GM21528 (cell line): ENCODE measurements around the gene KIRREL3.

Experiments
- ATAC-seq: cut with Tn5 transposase; IDR thresholded peaks from one replicate; pipeline ENCODE4 v1.9.1; 2021; ENCODE audit warnings: mild to moderate bottlenecking, moderate library complexity; ENCODE audit not compliant: unreplicated experiment, low FRiP score

The KIRREL3 gene

DNA sequence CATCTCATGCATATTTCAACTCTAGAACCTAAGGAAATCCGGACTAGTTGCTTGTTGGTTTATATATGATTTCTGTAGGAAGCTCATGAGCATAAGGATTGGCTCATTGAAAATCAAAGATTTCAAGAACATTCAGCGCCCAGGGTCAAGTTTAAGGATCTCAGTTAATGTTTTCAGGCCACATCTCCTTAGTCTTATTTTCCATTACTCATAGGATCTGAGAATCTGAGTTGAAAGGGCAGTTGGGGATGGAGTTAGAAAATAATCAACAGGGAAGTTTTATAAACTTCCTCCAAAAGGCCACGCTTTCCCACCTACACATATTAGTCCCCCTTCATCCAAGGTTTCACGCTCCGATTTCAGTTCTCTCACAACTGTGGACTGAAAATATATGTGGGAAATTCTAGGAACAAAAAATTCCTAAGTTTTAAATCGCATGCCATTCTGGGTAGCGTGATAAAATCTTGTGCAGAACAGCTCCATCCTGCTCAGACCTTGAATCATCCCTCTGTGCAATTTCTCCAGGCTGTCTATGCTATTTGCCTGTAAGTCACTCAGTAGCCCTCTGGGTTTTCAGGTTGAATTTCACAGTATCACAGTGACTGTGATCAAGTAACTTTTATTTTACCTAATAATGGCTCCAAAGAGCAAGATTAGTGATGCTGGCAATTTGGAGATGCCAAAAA lies 160.2 kb downstream of the KIRREL3 start:
- ATAC-seq, result no peak

DNA sequence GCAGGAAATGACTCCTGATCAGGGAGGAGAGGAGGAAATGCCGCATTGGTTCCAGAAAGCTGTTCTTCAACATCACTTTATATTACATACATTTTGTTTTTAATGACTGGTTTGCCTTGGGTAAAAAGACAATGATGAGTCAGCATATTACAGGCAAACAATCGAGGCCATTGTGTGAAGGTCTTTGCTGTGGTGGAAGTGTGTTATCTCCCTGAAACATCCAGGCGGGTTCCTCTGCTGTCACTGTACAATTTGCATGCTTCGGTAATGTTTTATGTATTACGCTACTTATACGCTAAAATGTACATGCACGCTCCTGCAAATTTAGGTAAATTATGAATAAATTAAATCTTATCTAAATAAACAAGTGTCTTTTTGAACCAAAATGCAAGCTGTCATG lies 161.1 kb downstream of the KIRREL3 start:
- ATAC-seq, result no peak

DNA sequence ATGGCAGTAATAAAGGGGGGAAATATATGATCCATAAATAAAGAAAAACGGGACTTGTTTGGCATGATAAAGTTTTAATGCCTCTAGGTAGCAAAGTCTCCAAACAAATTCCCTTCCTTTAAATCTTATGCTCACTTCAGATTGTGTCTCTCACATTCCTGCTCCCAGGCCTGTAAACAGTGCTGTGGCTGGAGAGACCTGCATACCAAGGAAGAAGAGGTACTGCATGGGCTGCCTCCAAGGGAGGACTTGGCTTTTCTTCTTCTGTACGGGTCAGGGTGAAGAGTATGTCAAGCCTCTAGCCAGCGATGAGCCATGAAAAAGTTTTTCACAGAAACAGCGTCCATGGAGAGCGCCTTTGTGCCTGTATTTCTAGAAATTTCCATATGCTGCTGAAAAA lies 161.8 kb downstream of the KIRREL3 start:
- ATAC-seq, result no peak

DNA sequence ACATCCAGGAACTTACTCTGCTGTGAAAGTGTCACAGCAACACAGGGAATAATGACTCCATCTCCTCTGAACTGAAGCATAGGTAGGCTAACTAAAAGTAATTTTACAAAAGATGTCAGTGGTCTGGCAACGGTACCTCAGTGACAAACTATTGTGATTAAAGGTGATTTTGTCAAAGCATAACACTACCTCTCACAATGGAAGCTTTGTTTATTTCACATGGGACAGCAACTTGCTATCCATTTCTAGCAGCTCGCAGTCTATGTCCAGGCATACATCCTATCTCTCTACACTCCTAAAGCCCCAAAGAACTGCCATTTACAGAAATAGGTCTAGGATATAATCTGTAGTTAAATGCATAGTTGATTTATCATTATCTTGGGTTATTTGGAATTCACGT lies 163.0 kb downstream of the KIRREL3 start:
- no peak for ATAC-seq

DNA sequence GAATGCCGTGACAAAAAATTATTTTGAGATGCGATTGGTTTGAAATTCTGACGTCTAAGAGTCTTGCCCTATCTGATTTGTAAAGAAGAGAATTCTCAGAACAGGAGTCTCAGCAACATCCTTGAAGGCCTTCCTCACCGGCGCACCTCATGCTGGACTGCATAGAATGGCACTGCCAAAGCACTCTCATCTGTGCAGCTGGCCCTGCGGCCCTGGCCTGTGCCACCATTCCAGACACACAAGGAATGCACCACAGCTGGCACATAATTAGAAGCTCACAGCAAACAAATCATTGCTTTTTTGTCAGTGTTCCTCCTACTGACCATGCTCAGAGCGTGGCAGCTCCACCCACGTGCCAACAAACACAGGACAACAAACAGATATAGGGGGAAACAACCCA lies 166.0 kb downstream of the KIRREL3 start:
- no peak for ATAC-seq

DNA sequence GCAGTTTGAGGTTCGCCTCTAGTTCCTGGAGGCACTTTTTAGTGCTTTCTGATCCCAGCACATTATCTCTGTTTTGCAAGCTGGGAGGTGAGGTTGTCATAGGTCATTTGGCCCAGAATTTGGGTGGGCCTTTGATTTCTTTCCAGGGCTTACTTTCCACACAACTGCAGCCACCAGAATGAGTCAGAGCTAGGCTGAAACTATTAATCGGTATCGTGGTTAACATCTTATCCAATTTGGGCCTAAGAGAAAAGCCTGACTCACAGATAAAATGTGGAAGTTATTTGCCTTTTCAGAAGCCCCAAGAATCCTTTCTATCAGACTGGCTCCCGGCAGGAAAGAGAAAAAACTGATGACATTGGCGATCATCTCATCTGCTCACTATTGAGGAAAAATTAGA lies 166.4 kb downstream of the KIRREL3 start:
- ATAC-seq, result no peak

DNA sequence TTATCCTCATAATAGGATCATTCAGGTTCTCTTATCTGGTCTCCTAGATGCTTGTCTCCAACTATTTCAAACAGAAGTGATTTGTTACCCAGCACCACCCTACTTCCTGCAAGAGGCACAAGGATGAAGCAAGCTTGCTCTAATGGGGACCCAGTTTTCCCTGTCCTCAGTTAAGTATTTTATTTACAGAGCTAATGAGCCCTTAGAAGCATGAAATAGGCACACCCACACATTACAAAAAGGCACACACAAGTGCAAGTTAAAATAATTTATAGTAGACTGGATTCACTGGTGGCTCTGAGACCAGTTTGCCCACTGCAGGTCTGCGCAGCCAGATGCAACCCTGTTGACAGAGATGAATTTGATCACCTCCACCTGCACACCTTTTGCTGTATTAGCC lies 167.5 kb downstream of the KIRREL3 start:
- ATAC-seq, result no peak

DNA sequence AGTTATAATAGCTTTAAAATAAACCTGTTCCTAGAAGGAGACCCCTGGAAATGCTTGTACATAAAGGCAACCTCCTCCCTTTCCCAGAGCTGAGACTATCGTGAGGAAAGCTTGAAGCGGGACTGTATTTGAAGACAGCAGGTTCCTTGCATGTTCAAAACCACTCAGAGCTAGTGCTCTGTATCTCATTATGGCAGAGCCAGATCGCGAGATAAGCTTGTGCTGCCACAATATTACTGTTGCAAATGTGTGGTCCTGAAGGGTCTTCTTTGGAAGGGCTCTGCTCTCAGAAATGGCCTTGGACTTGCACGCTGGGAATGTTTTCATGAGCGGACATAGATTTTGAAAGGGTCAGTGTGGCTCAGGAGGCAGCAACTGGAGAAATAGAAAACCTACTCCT lies 168.2 kb downstream of the KIRREL3 start:
- ATAC-seq, result no peak

DNA sequence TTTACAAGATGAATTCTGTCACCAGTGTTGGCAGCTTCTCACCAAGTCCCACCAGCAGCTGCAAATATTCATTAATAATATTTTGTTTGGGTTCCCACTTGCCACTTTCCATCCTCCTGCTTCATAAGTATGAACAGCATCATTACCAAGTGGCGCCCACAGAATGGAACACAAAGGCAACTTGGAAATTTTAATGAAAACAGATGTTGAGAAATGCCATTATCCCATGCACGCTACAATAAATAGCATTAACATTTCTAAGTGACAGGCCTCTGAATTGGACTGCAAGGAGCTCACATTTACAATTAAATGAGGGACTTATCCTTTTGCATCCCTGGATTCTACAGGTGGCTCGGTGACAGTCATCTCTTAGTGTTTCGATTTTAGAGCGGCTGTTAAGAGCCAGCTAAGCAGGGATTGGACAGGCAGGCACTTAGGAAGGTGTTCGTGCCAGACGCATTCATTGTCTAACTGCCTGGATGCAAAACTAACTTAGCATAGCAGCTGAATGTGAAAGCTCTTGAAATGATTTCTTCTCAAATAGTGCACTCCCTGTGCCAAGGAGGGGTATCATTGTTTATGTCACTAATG lies 170.3 kb downstream of the KIRREL3 start:
- ATAC-seq, result no peak

DNA sequence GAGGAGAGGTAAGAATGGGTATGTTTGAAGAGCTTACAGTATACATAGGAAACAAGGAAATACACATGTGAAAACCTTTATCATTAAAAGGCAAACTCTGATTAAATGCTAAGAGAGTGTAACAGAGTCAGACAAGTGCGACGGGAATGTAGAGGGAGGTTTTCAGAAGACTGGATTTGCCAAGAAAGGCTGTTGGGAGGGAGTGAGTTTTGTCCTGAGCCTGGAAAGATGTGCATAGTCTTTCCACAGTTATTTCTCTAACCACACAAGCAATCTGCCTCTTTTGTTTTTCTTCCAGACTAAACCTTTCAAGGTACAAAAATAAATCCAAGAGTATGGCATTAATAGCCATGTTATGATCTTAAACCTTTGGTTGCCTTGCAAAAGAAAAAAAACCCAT lies 170.9 kb downstream of the KIRREL3 start:
- no peak for ATAC-seq

DNA sequence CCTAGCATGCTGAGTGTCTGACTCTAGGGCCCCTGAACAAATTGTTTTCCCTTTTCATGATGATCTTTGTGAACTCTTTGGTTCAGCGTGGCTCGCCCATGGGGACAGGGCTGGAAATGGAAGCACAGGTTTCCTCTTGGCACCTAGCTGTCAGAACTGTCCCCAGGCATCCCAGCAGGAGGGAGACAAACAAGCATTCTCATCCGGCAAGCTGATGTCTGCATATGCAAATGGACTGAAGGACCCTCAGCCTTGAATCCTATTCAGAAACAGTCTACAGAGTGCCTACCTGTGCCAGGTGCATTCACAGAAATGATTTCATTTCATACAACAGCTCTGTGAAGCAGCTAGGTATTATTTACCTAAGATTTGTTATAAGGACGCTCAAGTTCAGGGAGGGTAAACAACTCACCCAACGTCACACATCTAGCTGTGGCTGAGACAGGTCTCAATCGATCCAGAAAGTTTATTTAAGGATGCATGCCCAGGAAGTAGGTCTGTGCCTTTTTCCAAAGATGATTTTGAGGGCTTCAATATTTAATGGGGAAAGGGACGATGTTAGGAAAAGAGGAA lies 176.4 kb downstream of the KIRREL3 start:
- ATAC-seq, result no peak

DNA sequence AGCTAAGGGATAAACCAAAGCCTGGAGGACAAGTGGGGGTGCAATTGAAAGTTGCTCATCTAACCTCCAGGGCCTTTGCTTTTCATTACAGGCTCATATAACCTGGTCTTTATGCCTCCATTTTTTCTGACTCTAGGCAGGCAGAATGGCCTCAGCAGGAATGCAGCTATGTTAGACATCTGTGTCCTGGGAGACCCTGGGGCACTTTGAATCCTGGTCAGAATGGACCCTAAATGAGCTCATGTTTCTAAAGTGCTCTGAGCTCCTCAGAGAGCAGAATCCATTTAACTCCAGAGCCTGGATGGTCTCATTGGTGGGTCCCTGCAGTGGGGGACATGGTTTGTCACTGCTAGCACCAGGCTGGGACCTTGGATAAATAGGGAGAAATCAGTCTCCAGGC lies 177.3 kb downstream of the KIRREL3 start:
- no peak for ATAC-seq

DNA sequence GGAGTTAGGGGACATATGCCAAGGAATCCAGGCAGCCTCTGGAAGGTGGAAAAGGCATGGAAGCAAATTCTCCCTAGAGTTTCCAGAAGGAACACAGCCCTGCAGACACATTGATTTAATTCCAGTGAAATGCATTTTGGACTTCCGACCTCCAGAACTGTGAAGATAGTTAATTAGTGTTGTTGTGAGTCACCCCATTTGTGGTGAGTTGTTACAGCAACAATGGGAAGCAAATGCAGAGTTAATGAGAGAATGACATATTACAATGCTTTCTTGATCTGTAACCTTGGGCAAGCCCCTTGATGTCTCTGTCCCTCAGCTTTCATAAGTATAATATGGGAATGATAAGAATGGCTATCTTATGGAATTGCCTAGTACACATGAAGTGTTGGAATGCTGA lies 178.7 kb downstream of the KIRREL3 start:
- no peak for ATAC-seq

DNA sequence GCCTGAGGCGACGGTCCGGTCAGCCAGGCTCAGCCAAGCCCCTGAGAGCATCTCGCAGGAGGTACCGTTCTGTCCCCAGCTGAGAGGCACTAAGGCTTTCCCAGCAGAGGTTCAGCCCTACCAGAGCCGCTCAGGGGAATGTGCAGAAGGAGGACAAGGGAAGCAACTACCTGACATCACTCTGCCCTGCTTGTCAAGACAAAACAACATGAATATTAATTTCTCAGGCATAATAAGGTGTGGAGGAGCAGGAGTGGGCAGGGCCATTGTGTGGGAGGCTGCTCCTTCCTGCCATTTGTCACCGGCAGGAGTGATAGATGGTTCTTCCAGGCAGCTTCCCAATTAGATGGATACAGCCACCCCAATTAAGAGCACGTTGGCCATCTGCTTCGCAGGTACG lies 181.4 kb downstream of the KIRREL3 start:
- no peak for ATAC-seq

DNA sequence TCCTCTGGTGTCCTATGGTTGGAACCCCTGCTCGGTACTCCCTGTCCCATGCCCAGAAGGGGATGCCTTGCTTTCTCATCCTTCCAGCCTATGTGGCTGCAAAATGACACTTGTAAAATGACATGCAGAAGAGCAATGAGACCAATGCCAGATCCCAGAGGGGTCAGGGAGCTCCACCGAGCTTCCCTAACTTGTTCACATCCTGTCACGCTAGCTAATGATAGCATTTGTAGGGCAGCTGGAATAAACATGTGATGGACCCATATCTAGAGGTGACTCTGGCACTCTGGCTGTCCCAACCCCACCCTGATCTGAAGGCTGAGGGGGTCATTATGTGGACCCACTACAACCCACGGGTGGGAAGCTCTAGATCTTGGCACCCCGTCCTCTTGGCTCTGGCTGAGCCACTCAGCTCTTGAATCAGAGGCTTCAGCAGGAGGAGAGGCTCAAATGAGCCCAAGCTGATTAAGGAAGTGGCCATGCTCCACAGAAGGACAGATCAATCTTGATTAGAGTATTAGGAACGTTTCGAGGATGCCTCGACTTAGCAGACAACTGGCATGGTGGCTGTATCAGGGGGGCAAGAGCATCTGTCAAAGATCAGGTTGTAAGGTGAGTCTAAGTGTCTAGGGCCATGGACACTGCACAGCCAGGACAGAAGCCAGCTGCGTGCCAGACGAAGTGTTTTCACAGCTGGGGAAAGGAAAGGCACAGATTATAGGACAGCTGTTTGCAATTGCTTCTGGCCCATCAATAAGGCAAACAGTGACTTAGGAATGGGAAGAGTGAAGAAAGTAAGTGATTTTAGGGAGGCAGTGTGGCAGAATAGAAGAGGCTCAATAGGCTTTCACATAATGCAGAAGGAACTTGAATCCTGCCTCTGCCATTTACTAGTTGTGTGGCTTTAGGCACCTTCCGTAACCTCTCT lies 182.8 kb downstream of the KIRREL3 start:
- no peak for ATAC-seq

DNA sequence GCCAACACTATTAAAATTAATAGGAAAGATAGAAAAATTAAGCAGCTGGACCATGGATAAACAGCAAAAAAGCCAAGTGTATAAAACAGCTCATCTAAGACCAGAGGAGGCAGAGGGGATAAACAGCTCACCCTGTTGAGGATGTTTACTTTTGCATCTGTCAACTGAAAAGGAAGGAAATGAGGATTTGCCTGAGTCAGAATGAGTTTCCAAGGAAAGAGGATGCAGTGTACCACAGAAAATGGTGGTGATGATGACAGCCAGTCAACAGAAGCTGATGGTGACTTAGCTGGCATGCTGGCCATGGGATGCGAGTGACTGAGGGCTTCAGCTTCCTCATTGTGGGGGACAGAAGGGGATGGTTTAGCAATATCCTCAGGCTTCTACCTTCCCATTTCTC lies 183.5 kb downstream of the KIRREL3 start:
- ATAC-seq, result no peak

DNA sequence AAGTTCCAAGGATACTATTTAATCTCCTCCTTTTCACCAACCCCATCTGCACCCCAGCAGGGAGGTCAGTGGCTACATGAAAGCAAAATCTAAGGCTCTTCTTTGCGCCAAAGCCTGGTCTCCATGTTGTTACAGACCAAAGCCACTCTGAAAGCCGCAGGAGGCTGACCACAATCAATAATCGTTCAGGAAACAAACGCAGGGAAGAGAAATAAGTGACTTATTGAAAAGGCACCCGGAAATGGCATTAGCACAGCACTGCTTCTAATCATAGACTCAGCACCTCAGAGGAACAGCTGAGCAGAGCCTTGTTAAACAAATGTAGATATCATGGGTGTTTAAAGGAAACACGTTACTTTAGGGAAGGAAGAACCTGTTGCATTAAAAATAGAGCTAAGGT lies 183.9 kb downstream of the KIRREL3 start:
- no peak for ATAC-seq

DNA sequence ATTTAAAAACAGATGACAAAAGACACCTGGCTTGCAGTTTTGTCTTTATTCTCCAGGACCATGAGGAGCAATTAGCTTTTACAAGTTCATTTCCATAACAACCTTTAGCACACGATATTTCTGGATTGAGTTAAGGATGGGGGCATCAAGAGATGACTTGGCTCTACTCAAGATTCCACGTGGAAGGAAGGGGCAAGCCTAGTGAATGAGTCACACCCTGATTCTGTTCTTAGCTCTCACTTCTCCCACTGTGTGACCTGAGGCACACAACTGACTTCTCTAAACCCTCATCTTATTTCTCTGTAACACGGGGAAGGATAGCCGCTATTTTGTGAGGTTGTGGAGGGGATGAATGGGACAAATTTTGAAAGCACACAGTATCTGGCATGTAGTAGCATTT lies 185.5 kb downstream of the KIRREL3 start:
- ATAC-seq, result no peak

DNA sequence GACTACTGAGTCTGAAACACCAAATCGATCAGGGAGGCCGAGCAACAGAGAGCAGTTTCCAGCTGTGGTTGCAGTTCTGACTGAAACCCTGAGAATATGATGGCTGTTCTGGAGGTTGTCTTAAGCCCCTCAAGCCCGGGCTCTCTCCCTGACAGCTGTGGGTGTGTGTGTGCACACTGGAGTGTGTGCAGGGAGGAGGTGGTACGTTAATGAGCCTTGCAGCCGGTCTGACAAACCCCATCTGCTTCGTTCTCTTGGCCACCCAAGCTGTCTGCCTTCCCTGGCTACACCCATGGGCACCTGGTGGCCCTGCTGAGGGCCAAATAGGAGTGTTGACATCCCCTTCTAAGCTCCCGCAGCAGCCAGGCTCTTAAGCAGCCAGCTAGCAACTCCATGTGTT lies 189.8 kb downstream of the KIRREL3 start:
- no peak for ATAC-seq

DNA sequence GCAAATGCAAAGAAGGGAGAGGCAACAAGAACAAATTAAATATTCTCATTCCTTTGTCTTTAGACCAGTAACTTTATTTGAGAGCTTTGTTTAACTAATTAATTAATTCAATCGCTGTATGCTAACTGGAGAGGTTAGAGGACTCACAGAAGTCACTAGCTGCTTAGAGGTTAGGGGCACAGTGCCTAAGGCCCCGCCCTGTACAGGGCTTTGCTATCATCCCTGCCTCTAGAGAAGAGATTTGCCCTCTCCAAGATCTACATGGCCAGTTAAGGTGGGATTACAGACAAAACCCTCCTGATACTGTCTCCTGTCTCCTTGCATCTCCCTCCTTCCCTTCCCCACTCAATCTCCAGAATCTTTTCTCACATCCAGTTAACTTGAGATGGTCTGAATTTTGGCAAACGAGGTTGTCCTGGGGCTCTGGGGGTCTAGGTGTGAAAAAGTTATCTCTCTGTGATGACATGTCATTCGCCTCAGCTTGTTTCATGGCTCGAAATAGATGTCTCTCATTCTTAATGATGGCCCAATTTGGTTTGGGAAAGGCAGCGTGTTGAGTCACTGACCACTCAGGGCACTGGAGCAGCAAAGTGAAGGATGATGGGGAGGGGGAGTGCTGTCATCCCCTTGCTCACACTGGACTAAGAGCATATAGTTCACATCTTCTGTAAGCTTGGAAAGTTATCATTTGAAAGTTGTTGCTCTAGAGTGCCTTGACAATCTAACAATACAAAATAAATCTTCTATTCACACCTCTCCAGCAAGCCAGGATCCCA lies 190.9 kb downstream of the KIRREL3 start:
- no peak for ATAC-seq

DNA sequence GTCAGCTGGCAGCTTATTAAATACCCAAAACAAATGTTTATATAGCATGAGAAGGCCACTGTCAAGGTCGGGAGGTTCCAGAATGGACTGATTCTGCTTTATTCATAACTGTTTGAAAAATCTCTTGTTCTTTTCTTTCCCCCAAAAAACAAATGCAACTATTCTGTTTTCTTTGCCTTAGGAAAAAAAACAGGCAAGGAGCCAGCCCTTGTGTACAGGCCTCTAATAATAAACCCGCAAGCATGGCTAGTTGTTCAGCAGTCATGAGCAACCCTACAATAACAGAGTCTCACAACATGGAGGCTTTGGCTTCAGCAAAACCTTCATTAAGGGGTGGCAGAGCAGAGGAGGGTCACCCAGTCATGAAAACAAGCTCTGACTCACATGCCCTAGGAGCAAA lies 191.7 kb downstream of the KIRREL3 start:
- ATAC-seq, result no peak
